ENCODE results near the gene HABP2.

HABP2 gene

DNA sequence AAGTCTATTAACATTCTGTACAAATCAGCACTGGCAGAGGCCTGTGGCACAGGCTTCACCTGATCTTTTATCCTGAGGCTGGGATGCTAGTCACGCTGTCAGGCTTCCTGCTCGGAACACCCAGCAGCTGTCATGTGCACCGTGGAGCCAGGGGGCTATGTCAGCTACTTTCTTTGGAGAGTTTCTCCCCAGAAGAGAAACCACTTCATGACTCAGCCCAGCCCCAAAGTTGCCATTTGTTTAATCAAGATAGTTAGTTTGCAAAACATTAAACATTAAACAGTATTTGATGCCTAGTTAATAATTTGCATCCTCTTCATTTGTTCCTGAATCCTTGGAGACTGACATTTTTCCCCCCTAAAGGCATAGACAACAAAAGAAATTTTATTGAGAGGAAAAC lies at the start of gene HABP2:
TSS of gene HABP2 (plus strand) at position 353 of the 400 bp plus-strand sequence. CDS start 69 bp downstream, outside the sequence.
- H3K27ac ChIP-seq: no peak within 1 kb of the TSS
- TF ChIP-seq ZFX (IDR thresholded peaks at IDR 0.05): no peak
- TF ChIP-seq, protein P1, sequence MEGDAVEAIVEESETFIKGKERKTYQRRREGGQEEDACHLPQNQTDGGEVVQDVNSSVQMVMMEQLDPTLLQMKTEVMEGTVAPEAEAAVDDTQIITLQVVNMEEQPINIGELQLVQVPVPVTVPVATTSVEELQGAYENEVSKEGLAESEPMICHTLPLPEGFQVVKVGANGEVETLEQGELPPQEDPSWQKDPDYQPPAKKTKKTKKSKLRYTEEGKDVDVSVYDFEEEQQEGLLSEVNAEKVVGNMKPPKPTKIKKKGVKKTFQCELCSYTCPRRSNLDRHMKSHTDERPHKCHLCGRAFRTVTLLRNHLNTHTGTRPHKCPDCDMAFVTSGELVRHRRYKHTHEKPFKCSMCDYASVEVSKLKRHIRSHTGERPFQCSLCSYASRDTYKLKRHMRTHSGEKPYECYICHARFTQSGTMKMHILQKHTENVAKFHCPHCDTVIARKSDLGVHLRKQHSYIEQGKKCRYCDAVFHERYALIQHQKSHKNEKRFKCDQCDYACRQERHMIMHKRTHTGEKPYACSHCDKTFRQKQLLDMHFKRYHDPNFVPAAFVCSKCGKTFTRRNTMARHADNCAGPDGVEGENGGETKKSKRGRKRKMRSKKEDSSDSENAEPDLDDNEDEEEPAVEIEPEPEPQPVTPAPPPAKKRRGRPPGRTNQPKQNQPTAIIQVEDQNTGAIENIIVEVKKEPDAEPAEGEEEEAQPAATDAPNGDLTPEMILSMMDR (conservative IDR thresholded peaks at IDR 0.05): no peak

DNA sequence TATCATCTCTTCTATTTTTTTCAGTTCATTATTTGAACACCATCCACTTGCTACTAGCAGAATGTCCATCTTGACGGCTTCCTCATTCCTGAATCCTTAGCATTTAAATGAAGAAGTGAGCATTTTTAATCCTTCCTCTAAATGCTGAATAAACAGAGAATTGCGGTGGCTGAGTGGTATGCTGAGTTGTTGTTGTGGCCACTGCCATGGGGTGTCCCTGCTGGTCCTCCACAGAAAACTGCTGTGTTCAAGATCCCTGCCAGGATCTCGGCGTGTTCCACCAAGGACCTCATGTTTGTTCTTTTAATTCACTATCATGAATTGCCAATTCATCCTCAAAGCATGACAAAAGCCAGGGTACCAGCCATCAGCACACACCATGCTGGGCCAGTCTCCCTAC lies 48.9 kb upstream of the HABP2 start:
- TF ChIP-seq, protein P1 (conservative IDR thresholded peaks at IDR 0.05): no peak
- no peak for TF ChIP-seq ZFX (IDR thresholded peaks at IDR 0.05)
- no peak overlapping the region for H3K27ac ChIP-seq

DNA sequence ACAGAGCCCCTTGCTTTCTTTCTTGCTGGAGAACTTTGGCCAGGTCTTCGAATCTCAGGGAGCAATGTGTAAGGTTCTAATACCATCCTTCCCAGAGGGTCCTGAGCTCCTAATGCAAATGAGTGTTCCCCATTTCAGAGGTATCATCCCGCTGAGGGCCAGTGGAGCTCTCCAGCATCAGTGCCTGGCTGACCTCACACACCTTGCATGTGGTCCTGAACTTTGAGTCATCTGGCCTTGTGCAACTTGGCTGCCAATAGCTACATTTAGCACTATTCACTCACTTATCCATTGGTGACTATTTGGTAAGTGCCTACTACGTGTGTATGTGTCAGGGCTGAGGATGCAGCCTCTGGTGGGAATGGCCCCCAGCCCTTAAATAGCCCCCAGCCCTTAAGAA lies 48.4 kb upstream of the HABP2 start:
- H3K27ac ChIP-seq: no peak overlapping the region
- no peak for TF ChIP-seq ZFX (IDR thresholded peaks at IDR 0.05)
- TF ChIP-seq, protein P1 (conservative IDR thresholded peaks at IDR 0.05): no peak

DNA sequence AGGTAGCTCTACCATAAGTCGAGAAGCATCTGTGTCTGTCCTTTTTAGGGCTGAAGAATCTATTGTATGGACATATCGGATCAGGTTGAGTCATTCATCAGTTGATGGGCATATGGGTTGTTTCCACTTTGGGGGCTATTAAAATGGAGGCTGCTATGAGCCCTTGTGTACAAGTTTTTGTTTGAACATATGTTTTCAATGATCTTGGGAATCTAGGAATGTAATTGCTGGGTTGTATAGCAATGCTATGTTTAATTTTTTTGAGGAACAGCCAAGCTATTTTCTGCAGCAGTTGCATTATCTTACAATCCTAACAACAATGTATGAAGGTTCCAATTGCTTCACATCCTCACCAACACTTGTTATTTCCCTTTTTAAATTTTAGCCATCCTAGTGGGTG lies 46.4 kb upstream of the HABP2 start:
- no peak overlapping the region for H3K27ac ChIP-seq
- TF ChIP-seq ZFX (IDR thresholded peaks at IDR 0.05): no peak
- TF ChIP-seq, protein P1 (conservative IDR thresholded peaks at IDR 0.05): no peak

DNA sequence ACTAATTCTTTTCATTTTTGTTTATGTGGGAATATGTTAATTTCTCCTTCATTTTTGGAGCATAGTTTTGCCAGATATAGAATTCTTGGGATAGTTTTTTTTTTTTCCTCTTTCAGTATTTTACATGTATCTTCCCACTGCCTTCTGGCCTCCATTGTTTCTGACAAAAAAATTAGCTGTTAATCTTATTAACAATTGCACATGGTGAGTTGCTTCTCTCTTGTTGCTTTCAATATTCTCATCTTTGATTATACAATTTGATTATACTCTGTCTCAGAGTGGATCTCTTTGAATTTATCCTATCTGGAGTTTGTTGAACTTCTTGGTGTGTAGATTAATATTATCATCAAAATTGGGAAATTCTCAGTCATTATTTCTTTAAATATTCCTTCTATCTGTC lies 41.4 kb upstream of the HABP2 start:
- TF ChIP-seq ZFX (IDR thresholded peaks at IDR 0.05): no peak
- TF ChIP-seq, protein P1 (conservative IDR thresholded peaks at IDR 0.05): no peak

DNA sequence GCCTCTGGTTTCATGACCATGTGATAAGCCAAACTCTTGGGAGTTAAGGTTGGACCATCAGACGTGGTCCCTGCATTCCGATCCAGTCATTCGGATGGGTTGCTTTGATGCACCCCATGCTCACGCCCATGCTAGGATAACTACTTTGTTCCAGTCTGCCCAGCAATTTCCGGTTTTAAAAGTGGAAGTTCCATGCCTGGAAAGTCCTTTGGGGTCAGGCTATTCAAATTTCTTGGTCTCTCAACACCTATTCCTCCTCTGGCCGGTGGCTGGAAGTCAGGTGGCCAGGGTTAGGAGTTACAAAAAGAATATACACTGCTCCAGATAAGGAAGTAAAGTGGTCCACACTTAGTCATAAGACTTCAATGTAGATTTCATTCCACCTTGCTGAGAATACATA lies 37.7 kb upstream of the HABP2 start:
- TF ChIP-seq, protein P1 (conservative IDR thresholded peaks at IDR 0.05): no peak
- no peak for TF ChIP-seq ZFX (IDR thresholded peaks at IDR 0.05)

More for the DNA sequence above, 41.4 kb upstream of the HABP2 start:
- H3K27ac ChIP-seq: no peak overlapping the region

DNA sequence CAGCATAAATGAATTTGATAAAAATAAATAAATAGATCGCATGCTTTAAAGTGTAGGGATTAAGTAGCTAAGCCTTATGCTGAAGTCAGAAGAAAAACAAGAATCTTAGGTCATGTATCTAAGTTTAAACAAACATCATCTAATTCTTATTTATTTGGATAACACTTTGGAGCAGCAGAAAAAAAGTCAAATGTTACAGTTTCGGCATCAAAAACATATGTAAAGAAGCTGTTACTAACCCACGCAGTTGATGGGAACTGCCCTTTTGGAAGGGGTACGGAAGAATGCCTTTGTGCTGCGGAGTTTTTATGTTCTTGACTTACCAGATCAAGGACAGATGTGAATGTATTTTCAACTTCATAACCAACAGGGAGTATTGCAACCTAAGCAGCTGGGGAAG lies 37.3 kb upstream of the HABP2 start:
- TF ChIP-seq ZFX (IDR thresholded peaks at IDR 0.05): no peak
- TF ChIP-seq, protein P1 (conservative IDR thresholded peaks at IDR 0.05): no peak
- H3K27ac ChIP-seq: no peak overlapping the region

More for the DNA sequence above, 37.7 kb upstream of the HABP2 start:
- no peak overlapping the region for H3K27ac ChIP-seq
